Measurements from ENCODE around the gene FLNA. TPM values are rescaled to one million over a fixed set of nuclear protein-coding genes. Genes with fewer than 3 reads are reported as not detected.

FLNA gene
- total RNA-seq, 1 donor from 2014 or later = 953 TPM

DNA sequence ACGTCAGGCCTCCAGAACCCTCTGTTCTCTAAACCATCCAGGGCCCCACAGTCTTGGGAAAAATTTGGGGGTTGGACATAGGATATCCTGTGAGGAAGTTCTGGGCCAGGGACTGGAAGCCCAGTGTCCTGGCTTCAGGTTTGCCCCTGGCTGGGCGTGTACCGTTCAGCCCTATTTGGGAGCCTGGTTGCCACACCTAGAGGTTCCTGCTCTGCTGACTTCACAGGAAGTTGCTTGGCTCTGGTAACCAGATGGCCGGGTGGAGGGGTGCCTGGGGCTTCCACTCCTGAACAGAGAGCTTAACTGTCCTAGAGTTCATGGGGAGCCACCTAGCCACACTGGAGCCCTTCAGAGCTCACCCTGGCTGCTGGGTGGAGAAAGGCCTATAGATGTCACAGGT, 38.0 kb upstream of the FLNA start:
- peak overlapping the region; percentile 70 for H3K4me3 ChIP-seq (ENCODE audit: low read depth, low read length)
- no peak for TF ChIP-seq CTCF (conservative IDR thresholded peaks at IDR 0.05; ENCODE audit: low read depth, low read length)
- no peak for DNase-seq (ENCODE audit: low read depth)

GRCh38 chrX:154411981-154412340, 37.5 kb upstream of the FLNA start:
- no peak for TF ChIP-seq CTCF (conservative IDR thresholded peaks at IDR 0.05; ENCODE audit: low read depth, low read length)
- DNase-seq (ENCODE audit: low read depth) = no peak
- peak overlapping the region; percentile 70 for H3K4me3 ChIP-seq (ENCODE audit: low read depth, low read length)

DNA sequence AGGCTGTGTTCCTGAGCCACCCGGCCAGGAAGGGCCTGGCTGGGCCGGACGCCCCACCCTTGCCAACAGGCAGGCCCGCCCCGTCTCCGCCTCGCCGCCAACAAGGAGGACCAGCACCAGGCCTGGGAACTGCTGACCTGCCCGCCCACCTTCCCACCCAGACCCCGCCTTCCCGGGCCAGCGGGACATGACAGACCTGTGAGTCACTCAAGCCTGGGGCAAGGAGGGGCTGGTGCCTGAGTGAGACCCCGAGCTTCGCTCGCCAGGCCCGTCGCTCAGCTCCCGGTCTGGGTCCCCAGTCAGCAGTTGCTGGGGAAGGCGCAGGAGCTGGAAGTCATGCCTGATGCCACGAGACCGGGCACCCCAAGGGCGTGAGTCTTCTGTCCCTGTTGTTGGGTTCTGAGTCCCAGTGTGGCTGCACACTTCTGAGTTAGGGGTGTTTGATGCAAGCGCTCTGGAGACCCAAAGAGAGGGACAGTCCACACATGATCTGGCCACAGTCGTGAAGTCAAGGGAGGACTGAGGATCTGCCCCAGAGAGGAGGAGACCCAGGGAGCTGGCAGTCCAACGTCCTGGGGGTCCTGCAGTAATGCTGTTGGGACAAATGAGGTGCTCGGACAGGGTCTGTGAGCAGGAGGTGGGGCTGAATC, 34.9 kb upstream of the FLNA start, which contains the start of gene DNASE1L1:
DNASE1L1 (minus strand) TSS at position 33 of the 650 bp plus-strand sequence. CDS start 3,686 bp downstream, outside the sequence.
- no peak for DNase-seq (ENCODE audit: low read depth)
- TF ChIP-seq CTCF (conservative IDR thresholded peaks at IDR 0.05; ENCODE audit: low read depth, low read length) = no peak
- H3K4me3 ChIP-seq (ENCODE audit: low read depth, low read length) = peak within 1 kb of the TSS; percentile 45

- peak overlapping the region; percentile 45 for H3K4me3 ChIP-seq (ENCODE audit: low read depth, low read length)
- no peak for TF ChIP-seq CTCF (conservative IDR thresholded peaks at IDR 0.05; ENCODE audit: low read depth, low read length)
- DNase-seq (ENCODE audit: low read depth) = no peak
Observed at GRCh38 chrX:154408659-154409221, 34.3 kb upstream of the FLNA start.

DNA sequence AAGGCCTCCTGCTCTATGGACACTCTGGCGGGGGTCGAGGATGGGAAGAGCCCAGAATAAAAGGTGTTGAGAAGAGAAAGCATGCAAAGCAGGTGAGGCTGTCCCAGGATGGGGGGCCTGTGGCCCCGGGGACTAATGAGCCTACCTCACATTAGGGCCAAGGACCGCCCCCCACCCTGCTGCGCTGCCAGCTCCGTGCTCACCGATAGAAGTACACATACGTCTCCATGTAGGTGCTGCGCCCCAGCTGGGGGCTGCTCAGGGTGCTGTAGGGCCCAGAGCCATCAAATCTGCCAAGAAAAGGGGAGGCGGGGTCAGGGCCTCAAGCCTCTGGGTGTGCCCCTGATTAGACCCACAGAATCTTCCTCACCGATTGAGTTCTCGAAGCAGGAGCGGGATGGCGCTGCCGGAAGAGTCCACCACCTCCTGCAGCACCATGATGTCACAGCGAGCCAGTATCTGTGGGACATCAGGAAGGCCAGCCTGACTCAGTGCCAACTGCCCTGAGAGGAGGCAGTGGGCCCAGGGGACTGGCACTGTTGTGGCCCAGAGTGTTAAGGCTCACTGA, 30.3 kb upstream of the FLNA start:
- H3K4me3 ChIP-seq (ENCODE audit: low read depth, low read length) = no peak overlapping the region
- no peak for DNase-seq (ENCODE audit: low read depth)
- no peak for TF ChIP-seq CTCF (conservative IDR thresholded peaks at IDR 0.05; ENCODE audit: low read depth, low read length)

GRCh38 chrX:154403858-154404257, 29.4 kb upstream of the FLNA start:
- no peak for TF ChIP-seq CTCF (conservative IDR thresholded peaks at IDR 0.05; ENCODE audit: low read depth, low read length)
- DNase-seq (ENCODE audit: low read depth) = no peak

More at GRCh38 chrX:154403858-154404257, 29.4 kb upstream of the FLNA start:
- no peak overlapping the region for H3K4me3 ChIP-seq (ENCODE audit: low read depth, low read length)
